ENCODE data around the gene EXD3. TPM values are rescaled to one million over a fixed set of nuclear protein-coding genes. Genes with fewer than 3 reads are reported as not detected.
"Not testable (repeated sequence)": the region's sequence is repeated elsewhere in the genome, so short reads cannot be mapped to it uniquely, and the experiment has no call there.

Gene EXD3
- total and polyA plus RNA-seq, 2 of the 4 experiments (the other 2 are of a cell fraction), result 1.1 to 7.4 TPM

- ATAC-seq (ENCODE audit: low read depth); H3K9me3 ChIP-seq (ENCODE audit: control insufficient read depth, insufficient read depth, low read length); H3K27ac ChIP-seq (ENCODE audit: insufficient read depth, low read length); dilution Hi-C loops (cut with HindIII; ENCODE audit: low sequenced_read_pairs, unreplicated experiment); CTCF ChIA-PET; H3K36me3 ChIP-seq (ENCODE audit: control insufficient read depth, insufficient read depth, low read length); H2BK20ac ChIP-seq (ENCODE audit: low read depth, low read length); H3K14ac ChIP-seq (replicated peaks; ENCODE audit: low read depth, low read length); H3K4me2 ChIP-seq (ENCODE audit: low read depth, low read length); H2AFZ ChIP-seq (replicated peaks; ENCODE audit: low read length, poor library complexity); H3K9me1 ChIP-seq (ENCODE audit: insufficient read depth, low read length); H4K5ac ChIP-seq (ENCODE audit: low read depth, low read length); in situ Hi-C loops (cut with MboI; ENCODE audit: low sequenced_read_pairs); H3K27me3 ChIP-seq (ENCODE audit: control insufficient read depth, insufficient read depth, low read length); H3K9ac ChIP-seq (ENCODE audit: low read depth, low read length); H3K4ac ChIP-seq (ENCODE audit: low read depth, low read length); H4K8ac ChIP-seq (ENCODE audit: low read depth in 2 of 2, low read length in 2 of 2); POLR2A ChIA-PET (ENCODE audit: unreplicated experiment); H2BK15ac ChIP-seq (ENCODE audit: low read depth, low read length); H3K4me3 ChIP-seq (ENCODE audit: insufficient read depth, low read depth, low read length); H3K18ac ChIP-seq (ENCODE audit: low read depth, low read length); DNase-seq; intact Hi-C loops (cut with micrococcal nuclease); H3K79me1 ChIP-seq (ENCODE audit: low read depth in 1 of 2, low read length in 2 of 2); H3K23ac ChIP-seq (ENCODE audit: low read depth, low read length); H2AK9ac ChIP-seq (replicated peaks; ENCODE audit: low read depth, low read length, poor library complexity); H3K56ac ChIP-seq (ENCODE audit: extremely low read depth, insufficient read depth, low read length); H2BK120ac ChIP-seq (ENCODE audit: low read depth, low read length); H4K91ac ChIP-seq (ENCODE audit: insufficient read depth, low read depth, low read length); H2BK5ac ChIP-seq (ENCODE audit: low read depth, low read length, poor library complexity, severe bottlenecking); H2AK5ac ChIP-seq (ENCODE audit: low read depth, low read length); BruUV-seq (replicated peaks); H4K20me1 ChIP-seq (ENCODE audit: insufficient read depth, low read length): not testable (repeated sequence)
- WGBS, 2 experiments (ENCODE audit: extremely low coverage in 2 of 2, insufficient read length in 1 of 2), result 77% methylated on average over 10 of the region's 12 CpGs; no CpG with 5 or more reads in 1 of the 2 experiments
- peaks cover 10% of the 10 kb centered on the region; the same call in 1 of the 2 replicates for H3K4me1 ChIP-seq (ENCODE audit: control insufficient read depth, insufficient read depth, low read length)
These were observed 36.4 kb downstream of the EXD3 start for GRCh38 chr9:137386507-137387113.

Data from IMR-90 (cell line).